ENCODE measurements around the gene NT5E.

DNA sequence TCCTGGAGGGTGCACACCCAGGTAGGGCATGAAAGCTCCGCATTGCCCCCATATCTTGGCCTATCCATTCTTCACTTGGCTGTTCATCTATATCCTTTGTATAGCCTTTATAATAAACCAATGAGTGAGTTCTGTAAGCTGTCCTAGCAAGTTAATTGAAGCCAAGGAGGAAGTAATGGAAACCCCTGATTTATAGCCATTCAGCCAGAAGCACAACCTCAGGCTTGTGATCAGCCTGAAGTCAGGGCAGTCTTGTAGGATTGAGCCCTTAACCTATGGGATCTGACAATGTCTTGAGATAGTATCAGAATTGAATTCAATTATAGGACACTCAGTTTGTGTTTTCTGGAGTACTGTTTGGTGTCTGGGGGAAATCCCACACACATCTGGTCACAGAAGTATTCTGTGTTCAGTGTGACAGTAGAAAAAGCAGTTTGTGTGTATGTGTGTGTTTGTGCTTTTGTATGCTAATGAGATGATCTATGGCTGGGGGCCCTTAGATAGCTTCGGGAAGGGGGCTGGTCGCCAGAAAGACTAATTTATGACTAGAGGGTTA lies 5.7 kb downstream of the NT5E start:
- TF ChIP-seq ZNF19 (tag by site-specific recombination; IDR thresholded peaks at IDR 0.05; ENCODE audit: low read depth) (no peak), ZFP41 (tag by site-specific recombination; IDR thresholded peaks at IDR 0.05; ENCODE audit: borderline replicate concordance) (no peak), FEZF1 (tag by site-specific recombination; IDR thresholded peaks at IDR 0.05) (no peak), ZNF24 (tag by site-specific recombination; IDR thresholded peaks at IDR 0.05) (no peak), SP2 (tag by site-specific recombination; IDR thresholded peaks at IDR 0.05) (no peak), EGR2 (tag by site-specific recombination; IDR thresholded peaks at IDR 0.05; ENCODE audit: low read depth) (no peak), ZNF140 (tag by site-specific recombination; IDR thresholded peaks at IDR 0.05) (no peak), KLF1 (tag by site-specific recombination; IDR thresholded peaks at IDR 0.05) (no peak), ZNF274 (IDR thresholded peaks at IDR 0.05; ENCODE audit: low read length) (no peak), ZNF274 (tag by site-specific recombination; IDR thresholded peaks at IDR 0.05; ENCODE audit: borderline replicate concordance) (no peak), SCRT1 (tag by site-specific recombination; IDR thresholded peaks at IDR 0.05; ENCODE audit: borderline replicate concordance) (no peak)
- TF ChIP-seq, protein P1, sequence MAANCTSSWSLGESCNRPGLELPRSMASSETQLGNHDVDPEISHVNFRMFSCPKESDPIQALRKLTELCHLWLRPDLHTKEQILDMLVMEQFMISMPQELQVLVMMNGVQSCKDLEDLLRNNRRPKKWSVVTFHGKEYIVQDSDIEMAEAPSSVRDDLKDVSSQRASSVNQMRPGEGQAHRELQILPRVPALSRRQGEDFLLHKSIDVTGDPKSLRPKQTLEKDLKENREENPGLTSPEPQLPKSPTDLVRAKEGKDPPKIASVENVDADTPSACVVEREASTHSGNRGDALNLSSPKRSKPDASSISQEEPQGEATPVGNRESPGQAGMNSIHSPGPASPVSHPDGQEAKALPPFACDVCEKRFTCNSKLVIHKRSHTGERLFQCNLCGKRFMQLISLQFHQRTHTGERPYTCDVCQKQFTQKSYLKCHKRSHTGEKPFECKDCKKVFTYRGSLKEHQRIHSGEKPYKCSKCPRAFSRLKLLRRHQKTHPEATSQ (tag by site-specific recombination; IDR thresholded peaks at IDR 0.05) = no peak
- TF ChIP-seq, protein P2, sequence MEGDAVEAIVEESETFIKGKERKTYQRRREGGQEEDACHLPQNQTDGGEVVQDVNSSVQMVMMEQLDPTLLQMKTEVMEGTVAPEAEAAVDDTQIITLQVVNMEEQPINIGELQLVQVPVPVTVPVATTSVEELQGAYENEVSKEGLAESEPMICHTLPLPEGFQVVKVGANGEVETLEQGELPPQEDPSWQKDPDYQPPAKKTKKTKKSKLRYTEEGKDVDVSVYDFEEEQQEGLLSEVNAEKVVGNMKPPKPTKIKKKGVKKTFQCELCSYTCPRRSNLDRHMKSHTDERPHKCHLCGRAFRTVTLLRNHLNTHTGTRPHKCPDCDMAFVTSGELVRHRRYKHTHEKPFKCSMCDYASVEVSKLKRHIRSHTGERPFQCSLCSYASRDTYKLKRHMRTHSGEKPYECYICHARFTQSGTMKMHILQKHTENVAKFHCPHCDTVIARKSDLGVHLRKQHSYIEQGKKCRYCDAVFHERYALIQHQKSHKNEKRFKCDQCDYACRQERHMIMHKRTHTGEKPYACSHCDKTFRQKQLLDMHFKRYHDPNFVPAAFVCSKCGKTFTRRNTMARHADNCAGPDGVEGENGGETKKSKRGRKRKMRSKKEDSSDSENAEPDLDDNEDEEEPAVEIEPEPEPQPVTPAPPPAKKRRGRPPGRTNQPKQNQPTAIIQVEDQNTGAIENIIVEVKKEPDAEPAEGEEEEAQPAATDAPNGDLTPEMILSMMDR (tag by site-specific recombination; IDR thresholded peaks at IDR 0.05) = no peak
- TF ChIP-seq, protein P3, sequence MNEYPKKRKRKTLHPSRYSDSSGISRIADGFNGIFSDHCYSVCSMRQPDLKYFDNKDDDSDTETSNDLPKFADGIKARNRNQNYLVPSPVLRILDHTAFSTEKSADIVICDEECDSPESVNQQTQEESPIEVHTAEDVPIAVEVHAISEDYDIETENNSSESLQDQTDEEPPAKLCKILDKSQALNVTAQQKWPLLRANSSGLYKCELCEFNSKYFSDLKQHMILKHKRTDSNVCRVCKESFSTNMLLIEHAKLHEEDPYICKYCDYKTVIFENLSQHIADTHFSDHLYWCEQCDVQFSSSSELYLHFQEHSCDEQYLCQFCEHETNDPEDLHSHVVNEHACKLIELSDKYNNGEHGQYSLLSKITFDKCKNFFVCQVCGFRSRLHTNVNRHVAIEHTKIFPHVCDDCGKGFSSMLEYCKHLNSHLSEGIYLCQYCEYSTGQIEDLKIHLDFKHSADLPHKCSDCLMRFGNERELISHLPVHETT (tag by site-specific recombination; IDR thresholded peaks at IDR 0.05) = no peak
- TF ChIP-seq, protein P4, sequence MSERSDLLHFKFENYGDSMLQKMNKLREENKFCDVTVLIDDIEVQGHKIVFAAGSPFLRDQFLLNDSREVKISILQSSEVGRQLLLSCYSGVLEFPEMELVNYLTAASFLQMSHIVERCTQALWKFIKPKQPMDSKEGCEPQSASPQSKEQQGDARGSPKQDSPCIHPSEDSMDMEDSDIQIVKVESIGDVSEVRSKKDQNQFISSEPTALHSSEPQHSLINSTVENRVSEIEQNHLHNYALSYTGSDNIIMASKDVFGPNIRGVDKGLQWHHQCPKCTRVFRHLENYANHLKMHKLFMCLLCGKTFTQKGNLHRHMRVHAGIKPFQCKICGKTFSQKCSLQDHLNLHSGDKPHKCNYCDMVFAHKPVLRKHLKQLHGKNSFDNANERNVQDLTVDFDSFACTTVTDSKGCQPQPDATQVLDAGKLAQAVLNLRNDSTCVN (tag by site-specific recombination; optimal IDR thresholded peaks at IDR 0.05) = no peak
